Parietal lobe (tissue), 1 donor: ENCODE results near the gene ATAD3A. TPM values are rescaled to one million over a fixed set of nuclear protein-coding genes. Genes with fewer than 3 reads are reported as not detected.

Experiments used
- total RNA-seq: library from RNA; depleted of rRNA; stranded (reverse); fragments of >200 nt; gene quantifications from one replicate; pipeline ENCODE4 v1.2.3, GENCODE V29; 2014

The ATAD3A gene
- total RNA-seq = 13.5 TPM

GRCh38 chr1:1511533-1512285 lies at the start of gene ATAD3A:
ATAD3A (plus strand) TSS chr1:1512162; CDS start chr1:1512269, 107 bp downstream.

GRCh38 chr1:1471389-1472052 lies 40.4 kb upstream of the ATAD3A start, which contains the start of gene ATAD3B:
ATAD3B (plus strand) TSS chr1:1471765; CDS start chr1:1471885, 120 bp downstream.

GRCh38 chr1:1540090-1540817 lies 28.3 kb downstream of the ATAD3A start, which contains the start of gene TMEM240:
TMEM240 (minus strand) TSS chr1:1540624; CDS start chr1:1540346, 278 bp downstream.

GRCh38 chr1:1574721-1575537 lies 63.0 kb downstream of the ATAD3A start, which contains the start of gene SSU72:
SSU72 (minus strand) TSS chr1:1574863; CDS start chr1:1574557, 306 bp downstream.

Other genes starting within 250 kb of the ATAD3A start
- 52.0 TPM for gene UBE2J2, start 238.3 kb upstream of the ATAD3A start, total RNA-seq
- gene SCNN1D, start 231.7 kb upstream of the ATAD3A start, total RNA-seq = 4.4 TPM
- 202 TPM for gene ACAP3, start 204.2 kb upstream of the ATAD3A start, total RNA-seq
- 10.0 TPM for gene PUSL1, start 203.6 kb upstream of the ATAD3A start, total RNA-seq
- gene INTS11, start 187.5 kb upstream of the ATAD3A start, total RNA-seq = 69.2 TPM
- 16.3 TPM for gene CPTP, start 187.4 kb upstream of the ATAD3A start, total RNA-seq
- 1.6 TPM for gene TAS1R3, start 180.9 kb upstream of the ATAD3A start, total RNA-seq
- gene DVL1, start 162.7 kb upstream of the ATAD3A start, total RNA-seq = 80.1 TPM
- gene MXRA8, start 153.6 kb upstream of the ATAD3A start, total RNA-seq = 9.1 TPM
- gene AURKAIP1, start 137.0 kb upstream of the ATAD3A start, total RNA-seq = 27.2 TPM
- 262 TPM for gene CCNL2, start 112.8 kb upstream of the ATAD3A start, total RNA-seq
- gene MRPL20, start 104.9 kb upstream of the ATAD3A start, total RNA-seq = 49.5 TPM
- gene ANKRD65, start 90.9 kb upstream of the ATAD3A start, total RNA-seq = 1.6 TPM
- gene VWA1, start 76.5 kb upstream of the ATAD3A start, total RNA-seq = 4.1 TPM
- not detected for gene ATAD3C, start 62.5 kb upstream of the ATAD3A start, total RNA-seq
- 22.5 TPM for gene ATAD3B, start 40.4 kb upstream of the ATAD3A start, total RNA-seq
- gene TMEM240, start 28.5 kb downstream of the ATAD3A start, total RNA-seq = 20.3 TPM
- 45.4 TPM for gene SSU72, start 62.7 kb downstream of the ATAD3A start, total RNA-seq
- 2.2 TPM for gene FNDC10, start 88.0 kb downstream of the ATAD3A start, total RNA-seq
- 67.6 TPM for gene MIB2, start 103.3 kb downstream of the ATAD3A start, total RNA-seq
- gene MMP23B, start 120.0 kb downstream of the ATAD3A start, total RNA-seq = 0.63 TPM
- gene CDK11B, start 146.8 kb downstream of the ATAD3A start, total RNA-seq = 8.5 TPM
- 91.4 TPM for gene SLC35E2B, start 180.6 kb downstream of the ATAD3A start, total RNA-seq
- gene CDK11A, start 212.2 kb downstream of the ATAD3A start, total RNA-seq = 42.6 TPM